SU-DHL-6 (cell line): Measurements from ENCODE around the gene PDHX.

ENCODE experiments used
- CTCF ChIP-seq: fragments of 200-600 bp; sonication (generic); IDR thresholded peaks from one replicate; pipeline ENCODE4 v1.5.1; 2017; ENCODE audit warnings: antibody characterized with exemption, mild to moderate bottlenecking, low read length, moderate library complexity; ENCODE audit not compliant: insufficient read depth, poor library complexity, severe bottlenecking
- EZH2phosphoT487 ChIP-seq: fragments of 200-600 bp; sonication (generic), shearing (Covaris generic); conservative IDR thresholded peaks from 2 replicates; pipeline ENCODE4 v1.6.1; 2018; ENCODE audit warnings: mild to moderate bottlenecking, antibody characterized with exemption, low read length, moderate library complexity, mixed read lengths

DNA sequence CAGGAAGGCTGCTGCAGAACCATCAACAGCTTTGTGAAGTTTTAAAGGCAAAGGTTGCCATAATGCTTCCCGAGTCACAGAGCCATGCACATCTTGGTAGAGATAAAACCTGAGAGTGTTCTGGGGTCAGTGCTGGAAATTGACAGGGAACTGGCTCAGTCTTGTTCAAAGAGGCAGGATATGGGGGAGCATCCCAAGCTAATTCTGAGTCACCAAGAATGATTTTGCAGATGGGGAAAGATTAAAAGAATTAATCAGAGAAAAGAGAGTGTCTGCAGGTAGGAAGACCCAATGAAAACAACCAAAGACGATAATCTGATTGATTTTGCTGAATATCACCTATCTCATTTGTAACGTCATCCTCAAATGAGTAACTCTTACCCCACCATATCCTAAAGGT, 122.7 kb downstream of the PDHX start:
- no peak for TF ChIP-seq CTCF
- TF ChIP-seq EZH2phosphoT487 = no peak
